HG03025 (cell line): ENCODE measurements around the gene KCNE3.
A peak's percentile ranks its signal among the peaks of the same experiment; 100 is the strongest.

Experiments used
- ATAC-seq: cut with Tn5 transposase; IDR thresholded peaks from one replicate; pipeline ENCODE4 v1.9.1; 2021; ENCODE audit warnings: mild to moderate bottlenecking, moderate library complexity; ENCODE audit not compliant: unreplicated experiment, low FRiP score

The KCNE3 gene

DNA sequence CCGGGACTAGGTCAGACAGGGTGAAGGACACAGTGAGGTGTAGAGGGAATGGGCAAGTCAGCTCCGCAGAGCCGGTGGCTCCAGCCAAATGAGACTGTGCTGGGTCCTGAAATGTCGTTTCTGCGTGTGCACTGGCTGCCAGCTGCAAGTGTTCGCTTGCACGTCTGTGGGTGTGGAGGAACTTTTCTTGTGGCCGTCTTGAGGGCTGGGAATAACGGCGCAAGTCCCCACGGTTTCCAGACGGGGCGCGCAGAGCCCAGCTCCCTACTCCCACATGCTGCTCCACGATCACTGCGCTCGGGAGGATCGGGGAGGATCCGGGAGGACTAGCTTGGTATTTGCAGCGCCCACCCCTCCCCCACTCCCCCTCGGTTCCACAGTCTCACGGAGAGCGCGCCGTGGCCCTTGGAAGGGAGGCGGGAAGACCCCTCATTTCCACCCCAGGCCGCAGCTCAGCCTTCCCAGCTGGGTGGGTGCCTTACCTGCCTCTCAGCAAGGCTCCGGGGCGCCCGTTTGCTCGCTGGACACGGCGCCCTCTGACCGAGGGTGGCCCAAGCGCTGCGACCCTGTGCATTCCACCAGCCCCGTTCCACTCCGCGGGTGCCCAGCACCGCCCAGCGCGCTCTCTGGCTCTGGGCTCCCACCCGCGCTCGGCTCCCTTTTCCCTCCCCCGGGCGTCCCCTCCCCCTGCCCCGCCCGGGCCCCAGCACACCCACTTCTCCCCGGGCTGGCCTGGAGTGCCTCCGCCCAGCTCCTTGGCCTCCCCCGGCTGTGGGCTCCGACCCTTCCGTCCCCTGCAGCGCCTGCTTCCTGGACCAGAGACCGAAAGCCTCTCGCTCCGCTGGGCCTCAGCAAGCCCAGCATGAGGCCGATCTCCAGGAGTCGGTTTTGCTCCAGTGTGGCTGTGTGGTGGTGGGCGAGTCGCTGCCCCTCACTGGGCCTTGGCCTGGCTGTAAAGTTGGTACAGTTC is at the start of gene KCNE3:
Gene KCNE3, minus strand, starts transcription at position 634 of the 970 bp plus-strand sequence. CDS start 9,986 bp downstream, outside the sequence.
- ATAC-seq: no peak

DNA sequence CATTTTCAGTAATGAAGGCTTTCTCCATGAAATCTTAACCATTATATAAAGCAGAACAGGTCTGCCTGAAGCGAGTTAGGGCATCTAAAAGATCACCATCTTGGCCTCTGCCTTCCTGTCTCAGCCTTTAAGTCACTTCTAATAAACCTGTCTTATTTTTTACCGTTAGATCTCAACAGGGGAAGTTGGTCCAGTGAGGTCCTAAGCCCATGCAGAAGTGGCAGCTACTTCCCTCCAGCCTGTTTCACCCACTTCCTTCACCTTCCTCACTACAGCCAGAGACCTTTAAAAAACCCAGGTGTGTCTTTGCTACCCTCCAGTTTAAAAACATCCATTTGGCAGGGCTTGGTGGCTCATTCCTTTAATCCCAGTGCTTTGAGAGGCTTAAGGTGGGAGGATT is 40.2 kb upstream of the KCNE3 start:
- ATAC-seq: no peak

- no peak for ATAC-seq
Observed at GRCh38 chr11:74506823-74507222, 39.5 kb upstream of the KCNE3 start.

- no peak for ATAC-seq
Observed at GRCh38 chr11:74505911-74506310, 38.6 kb upstream of the KCNE3 start.

DNA sequence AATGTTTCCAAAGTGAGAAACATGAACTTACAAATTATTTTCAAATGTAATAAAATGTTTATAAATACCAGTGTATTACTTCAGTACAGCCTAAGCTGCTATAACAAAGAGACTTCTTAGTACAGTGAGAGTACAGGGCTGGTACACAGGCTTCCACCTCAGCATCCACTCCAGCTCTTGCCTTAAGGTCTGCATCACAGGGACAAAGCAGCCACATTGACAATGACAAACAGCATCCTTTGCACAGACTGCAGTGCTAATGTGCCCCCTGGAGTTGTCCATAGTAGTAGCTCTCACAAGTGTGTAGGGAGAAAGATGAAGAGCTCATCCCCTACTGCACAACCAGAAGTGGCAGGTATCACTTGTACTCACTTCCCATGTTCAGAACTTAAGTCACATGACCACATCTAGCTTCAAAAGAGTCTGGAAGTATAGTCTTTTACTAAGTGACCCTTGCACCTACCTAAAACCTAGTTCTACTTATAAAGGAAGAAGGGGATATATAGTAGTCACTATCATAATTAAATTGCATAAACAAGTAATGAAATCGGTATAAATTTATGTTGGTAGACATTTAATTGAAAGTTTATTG is 36.8 kb upstream of the KCNE3 start:
- ATAC-seq: no peak

GRCh38 chr11:74494916-74495315 is 27.6 kb upstream of the KCNE3 start:
- no peak for ATAC-seq

DNA sequence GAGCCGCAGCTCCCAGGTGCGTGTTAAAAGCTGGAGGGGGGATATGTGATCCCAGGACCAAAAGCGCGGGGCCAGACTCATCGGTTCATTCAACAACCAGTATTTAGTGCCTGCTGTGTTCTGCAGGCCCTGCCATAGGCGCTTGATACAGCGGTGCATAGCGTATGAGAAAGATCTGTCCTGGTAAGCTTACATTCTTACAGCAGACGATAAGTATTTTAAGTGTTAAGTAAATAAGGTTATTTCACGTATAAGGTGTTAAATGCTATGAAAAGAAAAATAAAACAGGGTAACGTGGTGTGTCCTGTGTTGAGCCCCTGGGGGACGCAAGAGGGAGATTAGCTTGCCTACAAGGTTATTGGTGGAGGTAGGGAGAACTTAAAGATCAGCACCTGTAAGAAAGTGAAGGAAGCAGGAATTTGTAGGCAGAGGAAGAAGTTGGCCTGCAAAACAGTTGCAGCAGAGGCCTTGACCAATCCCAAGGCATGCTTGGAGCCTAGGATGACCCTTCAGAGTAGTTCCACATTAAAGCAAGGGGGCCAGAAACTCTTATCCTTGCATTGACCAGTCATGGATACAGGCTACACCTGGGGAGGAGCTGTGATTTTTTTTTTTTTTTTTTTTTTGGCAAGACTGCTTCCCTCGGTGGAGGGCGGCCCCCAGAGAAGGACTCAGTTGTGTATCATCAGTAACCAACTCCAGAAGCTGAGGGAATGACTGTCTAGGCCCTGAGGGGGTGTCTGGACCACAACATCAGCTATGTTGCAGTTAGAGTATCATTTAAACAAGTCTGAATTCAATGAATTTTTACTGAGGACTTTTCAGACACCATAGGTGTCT is 26.7 kb upstream of the KCNE3 start:
- no peak for ATAC-seq

- ATAC-seq: peak; percentile 92
Observed at GRCh38 chr11:74492974-74493790, 25.8 kb upstream of the KCNE3 start, which contains the start of gene LIPT2. Gene LIPT2, minus strand, starts transcription at chr11:74493724. Its CDS starts 21 bp downstream, at chr11:74493703.

DNA sequence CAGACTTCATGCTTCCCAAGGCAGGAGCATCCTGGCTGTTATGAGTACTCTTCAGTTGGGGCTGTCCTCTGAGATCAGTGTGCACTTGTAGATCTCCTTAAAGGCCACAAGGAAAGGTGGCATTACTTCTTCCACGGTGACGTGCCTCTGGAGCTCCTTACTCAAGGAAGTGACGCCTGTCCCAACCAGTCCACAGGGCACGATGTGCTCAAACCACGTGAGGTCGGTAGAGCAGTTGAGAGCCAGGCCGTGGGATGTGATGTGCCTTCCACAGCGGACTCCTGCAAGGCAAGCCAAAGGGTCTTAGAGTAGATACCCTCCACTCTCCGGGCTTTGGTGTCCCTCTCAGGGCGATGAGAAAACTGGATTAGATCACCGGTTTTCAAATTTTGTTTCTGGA is 24.7 kb upstream of the KCNE3 start:
- ATAC-seq: no peak

GRCh38 chr11:74490941-74491340 is 23.6 kb upstream of the KCNE3 start:
- no peak for ATAC-seq

GRCh38 chr11:74487875-74488274 is 20.5 kb upstream of the KCNE3 start:
- ATAC-seq: no peak

DNA sequence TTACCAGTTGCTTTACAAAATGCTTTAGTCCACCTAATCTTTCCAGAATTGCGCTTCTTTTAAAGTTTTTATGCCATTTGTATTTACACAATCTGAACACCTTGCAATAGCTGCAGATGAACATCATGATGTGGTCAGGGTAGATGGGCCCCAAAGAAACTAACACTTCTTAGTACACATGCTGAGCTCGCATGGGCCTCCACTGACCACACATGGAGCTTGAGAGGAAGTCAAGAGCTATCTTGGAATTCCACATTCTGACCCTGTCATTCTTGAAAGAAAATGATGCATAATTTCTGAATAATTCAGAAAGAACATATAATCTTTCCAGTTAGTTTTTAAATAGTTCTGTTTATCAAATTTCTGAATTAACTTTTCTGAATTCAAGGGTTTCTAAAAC is 18.5 kb upstream of the KCNE3 start:
- no peak for ATAC-seq

DNA sequence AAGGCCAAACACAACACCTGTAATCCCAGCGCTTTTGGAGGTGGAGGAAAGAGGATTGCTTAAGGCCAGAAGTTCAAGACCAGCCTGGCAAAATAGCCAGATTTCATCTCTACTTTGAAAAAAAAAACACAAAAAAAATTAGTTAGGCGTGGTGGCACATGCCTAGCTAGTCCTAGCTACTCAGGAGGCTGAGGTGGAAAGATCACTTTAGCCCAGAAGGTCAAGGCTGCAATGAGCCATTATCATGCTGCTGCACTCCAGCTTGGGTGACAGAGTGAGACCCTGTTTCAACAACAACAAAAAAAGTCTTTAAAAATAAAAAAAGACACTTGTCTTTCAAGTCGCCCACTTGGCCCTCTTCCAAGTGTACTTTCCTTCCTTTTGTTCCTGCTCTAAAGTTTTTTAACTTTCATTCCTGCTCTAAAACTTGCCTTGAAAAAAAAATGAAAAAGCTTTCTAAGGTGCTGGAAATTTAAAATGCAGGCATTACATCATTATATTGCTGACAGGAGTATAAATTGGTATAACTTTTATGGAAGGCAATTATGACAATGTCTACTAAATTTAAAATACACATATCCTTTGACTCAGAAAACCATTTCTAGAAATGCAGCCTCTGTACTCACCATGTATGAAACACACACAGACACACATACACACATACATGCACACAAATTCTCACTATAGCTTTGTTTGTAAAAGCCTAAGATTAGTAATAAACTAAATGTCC is 13.5 kb upstream of the KCNE3 start:
- ATAC-seq: no peak

GRCh38 chr11:74479732-74480123 is 12.4 kb upstream of the KCNE3 start:
- no peak for ATAC-seq

DNA sequence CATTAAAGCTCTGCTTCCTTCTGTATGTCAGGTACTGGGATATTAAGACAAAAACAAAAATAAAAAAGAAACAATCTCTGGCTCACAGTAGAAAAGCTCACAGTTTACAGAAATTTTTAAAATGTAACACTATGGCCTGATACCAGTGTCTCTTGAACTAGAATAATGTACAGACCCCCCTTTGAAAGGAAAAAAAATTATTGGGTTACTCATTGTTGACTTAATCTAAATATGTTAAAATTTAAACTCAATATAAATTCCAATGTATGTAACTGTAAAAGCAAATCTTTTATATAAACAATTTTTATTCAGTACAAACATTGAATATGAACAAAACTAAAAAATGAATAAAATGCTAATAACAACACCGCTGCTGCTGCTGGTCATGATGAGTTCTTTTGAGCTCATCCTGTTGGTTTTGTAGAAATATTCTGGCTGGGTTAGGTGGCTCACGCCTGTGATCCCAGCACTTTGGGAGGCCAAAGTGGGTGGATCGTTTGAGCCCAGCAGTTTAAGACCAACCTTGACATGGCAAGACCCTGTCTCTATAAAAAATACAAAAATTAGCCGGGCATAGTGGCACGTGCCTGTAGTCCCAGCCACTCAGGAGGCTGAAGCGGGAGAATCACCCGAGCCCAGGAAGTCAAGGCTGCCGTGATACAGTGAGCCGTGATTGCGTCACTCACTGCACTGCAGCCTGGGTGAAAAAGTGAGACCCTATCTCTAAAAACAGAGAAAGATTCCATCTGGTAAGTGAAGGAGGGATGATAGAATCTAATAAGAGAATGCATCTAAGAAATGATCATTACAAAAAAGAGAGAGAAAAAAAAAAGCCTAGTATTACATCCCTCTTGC is 11.8 kb upstream of the KCNE3 start:
- ATAC-seq: no peak

- ATAC-seq: no peak
Observed at GRCh38 chr11:74476536-74476935, 9.2 kb upstream of the KCNE3 start.

DNA sequence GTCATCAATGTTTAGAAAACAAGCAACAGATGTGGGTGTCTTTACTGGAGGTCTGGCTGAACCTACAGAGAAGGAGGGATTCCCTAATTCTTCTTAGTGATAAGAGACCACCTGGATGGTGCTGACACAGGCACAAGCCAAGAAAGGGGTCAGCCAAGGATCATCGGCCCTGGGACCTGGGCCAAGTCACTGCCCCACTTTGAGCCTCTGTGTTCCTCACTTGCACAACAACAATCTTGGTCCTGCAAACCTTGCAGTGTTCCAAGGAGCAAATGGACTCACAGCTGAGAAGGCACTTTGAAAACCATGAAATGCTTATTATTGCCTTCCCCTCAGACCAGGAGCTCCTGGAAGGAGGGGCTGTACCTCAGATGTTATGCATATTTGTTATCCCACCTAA is 7.0 kb upstream of the KCNE3 start:
- no peak for ATAC-seq

DNA sequence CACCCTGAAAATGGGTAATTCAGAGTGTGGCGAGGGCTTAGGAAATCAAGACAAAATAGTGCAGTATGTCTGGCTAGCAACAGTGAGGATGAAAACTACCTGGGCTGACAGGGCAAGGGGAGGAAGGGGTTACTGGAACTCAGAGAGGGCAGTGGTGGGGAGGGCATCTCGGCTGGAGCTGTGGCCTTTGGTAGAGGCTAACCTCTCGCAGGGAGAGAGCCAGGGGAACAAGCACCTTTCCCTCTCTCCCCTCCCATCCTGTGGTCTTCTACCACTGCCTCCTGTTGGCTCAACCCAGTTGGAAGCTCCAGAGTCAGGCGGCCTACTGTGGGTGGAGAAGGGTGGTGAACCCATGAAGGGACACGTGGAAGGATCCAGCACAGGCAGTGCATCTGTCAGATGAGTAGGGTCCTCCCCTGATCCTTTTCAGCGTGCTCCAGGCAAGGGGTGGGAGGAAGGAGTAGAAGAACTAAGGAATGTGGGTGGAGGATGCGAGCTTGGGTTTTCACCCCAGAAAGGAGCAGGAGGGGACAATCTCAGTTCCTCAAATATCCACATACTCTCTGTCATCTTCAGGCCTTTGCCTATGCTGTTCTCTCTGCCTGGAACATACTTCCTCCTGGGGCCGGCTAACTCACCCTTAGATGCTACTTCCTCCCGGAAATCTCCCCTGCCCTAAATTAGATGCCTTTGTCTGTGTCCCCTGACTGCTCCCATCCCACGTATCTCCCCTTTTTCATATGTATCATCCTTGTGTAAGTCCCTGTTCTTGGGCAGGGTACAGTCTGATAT is 6.2 kb upstream of the KCNE3 start:
- no peak for ATAC-seq
